AG09319 (cell line): ENCODE results near the gene COA4.

ENCODE experiments used
- DNase-seq: peaks from one replicate; pipeline ENCODE4 v3.0.0-alpha.2; 2010; ENCODE audit warnings: low read depth; ENCODE audit errors: extremely low read depth
- CTCF ChIP-seq: IDR thresholded peaks from 2 replicates; pipeline ENCODE4 v1.5.1; 2011; ENCODE audit warnings: low read depth, mild to moderate bottlenecking, inconsistent platforms, low read length, moderate library complexity

COA4 gene

GRCh38 chr11:73866095-73866579 lies 10.5 kb downstream of the COA4 start:
- DNase-seq, result peak; percentile 15
- TF ChIP-seq CTCF, result no peak

- no peak for TF ChIP-seq CTCF
- no peak for DNase-seq
These were observed 13.7 kb downstream of the COA4 start for GRCh38 chr11:73862986-73863385.

- DNase-seq, result no peak
- TF ChIP-seq CTCF, result no peak
These were observed 16.4 kb downstream of the COA4 start for GRCh38 chr11:73860202-73860601.

- DNase-seq, result no peak
- TF ChIP-seq CTCF, result no peak
These were observed 17.0 kb downstream of the COA4 start for GRCh38 chr11:73859671-73860070.

- no peak for TF ChIP-seq CTCF
- no peak for DNase-seq
These were observed 20.5 kb downstream of the COA4 start for GRCh38 chr11:73856031-73856567.

- no peak for TF ChIP-seq CTCF
- DNase-seq, result no peak
These were observed 22.0 kb downstream of the COA4 start for GRCh38 chr11:73854680-73855079.

- DNase-seq, result no peak
- no peak for TF ChIP-seq CTCF
These were observed 24.6 kb downstream of the COA4 start for GRCh38 chr11:73852049-73852448.
